Sigmoid colon (tissue), 7 donors: Measurements from ENCODE around the gene GLIPR2. TPM values are rescaled to one million over a fixed set of nuclear protein-coding genes. Genes with fewer than 3 reads are reported as not detected.

Experiments
- DNase-seq: peaks from one replicate; pipeline ENCODE4 v3.0.0-alpha.2; 2019
- H3K27ac ChIP-seq, 4 donors: fragments of 200-600 bp; sonication (generic); one replicate each; pipeline ENCODE4 v1.5.1; 2016 to 2019; ENCODE audit warnings: mild to moderate bottlenecking in 1 of 4
- H3K27me3 ChIP-seq, 3 donors: fragments of 200-600 bp; sonication (generic); one replicate each; pipeline ENCODE4 v1.5.1; 2019; ENCODE audit warnings: mild to moderate bottlenecking in 1 of 3
- H3K36me3 ChIP-seq, 4 donors: fragments of 200-600 bp; sonication (generic); one replicate each; pipeline ENCODE4 v1.5.1; 2016 to 2019
- H3K4me1 ChIP-seq, 4 donors: fragments of 200-600 bp; sonication (generic); one replicate each; pipeline ENCODE4 v1.5.1; 2017 to 2019
- H3K4me3 ChIP-seq, 4 donors: fragments of 200-600 bp; sonication (generic); one replicate each; pipeline ENCODE4 v1.5.1; 2017 to 2019; ENCODE audit warnings: mild to moderate bottlenecking in 2 of 4, moderate library complexity in 1 of 4
- H3K9me3 ChIP-seq, 4 donors: fragments of 200-600 bp in 3 of 4; sonication (generic) in 3 of 4; one replicate each; pipeline versions ENCODE4 v1.5.1 to v1.6.1; 2013 to 2019
- EP300 ChIP-seq, 4 donors: sonication (generic); formaldehyde crosslinking; IDR thresholded peaks; one replicate each; pipeline ENCODE4 v1.6.1; 2017; ENCODE audit warnings: antibody characterized with exemption in 4 of 4
- POLR2A ChIP-seq, 2 donors: fragments of 450-650 bp; IDR thresholded peaks; one replicate each; pipeline ENCODE4 v1.6.1; 2016; ENCODE audit warnings: antibody characterized with exemption in 2 of 2, mild to moderate bottlenecking in 2 of 2, moderate library complexity in 2 of 2
- POLR2AphosphoS5 ChIP-seq, 4 donors: sonication (generic); formaldehyde crosslinking; IDR thresholded peaks; one replicate each; pipeline ENCODE4 v1.6.1; 2017; ENCODE audit warnings: antibody characterized with exemption in 4 of 4
- WGBS, 2 donors: extraction: QIAGEN DNeasy Blood & Tissue Kit; methylation state at CpG; one replicate each; pipeline ENCODE4 v1.1.7; 2013; 5-methylcytosine and 5-hydroxymethylcytosine counted together
- intact Hi-C: fragments of 100-400 bp; cut with DNase I; formaldehyde crosslinking; loops from one replicate; pipeline ENCODE4 v1.15.1; 2023
- polyA plus RNA-seq, 3 donors: library from polyadenylated mRNA; stranded (reverse); fragments of 200-250 nt; gene quantifications; one replicate each; pipeline ENCODE4 v1.2.3, GENCODE V29; 2013
- total RNA-seq, 4 donors: library from RNA; depleted of rRNA; stranded (reverse); fragments of >200 nt; gene quantifications; one replicate each; pipeline ENCODE4 v1.1.0, GENCODE V29; 2016
- TF ChIP-seq, protein P1 (sequence below), 4 experiments: fragments of 450-650 bp in 3 of 4; fragments of 200-600 bp in 1 of 4; IDR thresholded peaks; one replicate each; pipeline ENCODE4 v1.5.1; 2016 to 2019; ENCODE audit warnings: antibody characterized with exemption in 4 of 4, mild to moderate bottlenecking in 3 of 4, moderate library complexity in 2 of 4
- donor health status: healthy with polysubstance abuse.
- donor health status: Bipolar disorder and iron deficiency.
- donor health status: healthy.

The GLIPR2 gene
- total and polyA plus RNA-seq, 7 donors, result 29.8 to 90.6 (median 57.3) TPM

DNA sequence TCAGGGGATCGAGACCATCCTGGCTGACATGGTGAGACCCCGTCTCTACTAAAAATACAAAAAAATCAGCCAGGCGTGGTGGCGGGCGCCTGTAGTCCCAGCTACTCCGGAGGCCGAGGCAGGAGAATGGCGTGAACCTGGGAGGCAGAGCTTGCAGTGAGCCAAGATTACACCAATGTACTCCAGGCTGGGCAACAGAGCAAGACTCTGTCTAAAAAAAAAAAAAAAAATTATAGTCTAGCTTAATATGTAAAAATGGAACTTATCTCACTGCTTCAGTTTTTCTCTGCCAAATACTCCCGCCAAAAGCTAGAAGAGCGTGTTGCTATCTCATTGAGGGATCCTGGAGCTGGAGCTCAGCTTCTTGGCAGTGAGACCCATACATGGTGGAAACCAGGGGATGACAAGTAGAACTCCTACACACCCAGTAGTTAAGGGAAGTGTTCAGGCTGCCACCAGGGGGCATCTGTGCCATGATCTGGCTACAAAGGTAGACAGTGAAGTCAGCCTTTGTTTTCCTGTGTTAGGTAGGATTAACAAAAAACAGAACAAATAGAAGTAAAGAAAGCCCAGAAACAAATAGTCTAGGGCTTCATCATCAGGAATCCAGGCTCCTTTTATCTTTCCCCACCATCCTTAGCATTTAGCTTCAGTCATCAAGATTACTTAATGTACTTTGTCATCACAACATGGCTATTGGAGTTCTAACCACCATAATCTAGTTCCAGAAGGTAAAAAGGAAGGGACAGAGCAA is 33.6 kb upstream of the GLIPR2 start:
- no peak overlapping the region for H3K4me3 ChIP-seq
- no peaks in the 10 kb centered on the region for H3K9me3 ChIP-seq
- intact Hi-C loops, result loop anchor here (1.0 to 5.0 kb wide), 4 partner anchors 32 to 224 kb away; partner anchors contain the start of gene CLTA
- TF ChIP-seq POLR2A (IDR thresholded peaks at IDR 0.05), result no peak
- no peak for TF ChIP-seq EP300 (IDR thresholded peaks at IDR 0.05)
- TF ChIP-seq, protein P1, sequence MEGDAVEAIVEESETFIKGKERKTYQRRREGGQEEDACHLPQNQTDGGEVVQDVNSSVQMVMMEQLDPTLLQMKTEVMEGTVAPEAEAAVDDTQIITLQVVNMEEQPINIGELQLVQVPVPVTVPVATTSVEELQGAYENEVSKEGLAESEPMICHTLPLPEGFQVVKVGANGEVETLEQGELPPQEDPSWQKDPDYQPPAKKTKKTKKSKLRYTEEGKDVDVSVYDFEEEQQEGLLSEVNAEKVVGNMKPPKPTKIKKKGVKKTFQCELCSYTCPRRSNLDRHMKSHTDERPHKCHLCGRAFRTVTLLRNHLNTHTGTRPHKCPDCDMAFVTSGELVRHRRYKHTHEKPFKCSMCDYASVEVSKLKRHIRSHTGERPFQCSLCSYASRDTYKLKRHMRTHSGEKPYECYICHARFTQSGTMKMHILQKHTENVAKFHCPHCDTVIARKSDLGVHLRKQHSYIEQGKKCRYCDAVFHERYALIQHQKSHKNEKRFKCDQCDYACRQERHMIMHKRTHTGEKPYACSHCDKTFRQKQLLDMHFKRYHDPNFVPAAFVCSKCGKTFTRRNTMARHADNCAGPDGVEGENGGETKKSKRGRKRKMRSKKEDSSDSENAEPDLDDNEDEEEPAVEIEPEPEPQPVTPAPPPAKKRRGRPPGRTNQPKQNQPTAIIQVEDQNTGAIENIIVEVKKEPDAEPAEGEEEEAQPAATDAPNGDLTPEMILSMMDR (IDR thresholded peaks at IDR 0.05), result peak; percentile 62 to 87 (median 81)
- peak in 2 of 4 donors; percentile 27 to 29 for TF ChIP-seq POLR2AphosphoS5 (IDR thresholded peaks at IDR 0.05)
- peaks cover 0 to 13% (median 0%) of the 10 kb centered on the region in 4 donors for H3K36me3 ChIP-seq
- peak; percentile 92 for DNase-seq
- no peaks in the 10 kb centered on the region for H3K27me3 ChIP-seq
- WGBS, 2 donors, result 69 to 82% methylated on average over 10 of the region's 10 CpGs
- peak overlapping the region in 2 of 4 donors; percentile 21 to 37 for H3K27ac ChIP-seq
- peaks cover 0 to 4% (median 0%) of the 10 kb centered on the region in 4 donors for H3K4me1 ChIP-seq

DNA sequence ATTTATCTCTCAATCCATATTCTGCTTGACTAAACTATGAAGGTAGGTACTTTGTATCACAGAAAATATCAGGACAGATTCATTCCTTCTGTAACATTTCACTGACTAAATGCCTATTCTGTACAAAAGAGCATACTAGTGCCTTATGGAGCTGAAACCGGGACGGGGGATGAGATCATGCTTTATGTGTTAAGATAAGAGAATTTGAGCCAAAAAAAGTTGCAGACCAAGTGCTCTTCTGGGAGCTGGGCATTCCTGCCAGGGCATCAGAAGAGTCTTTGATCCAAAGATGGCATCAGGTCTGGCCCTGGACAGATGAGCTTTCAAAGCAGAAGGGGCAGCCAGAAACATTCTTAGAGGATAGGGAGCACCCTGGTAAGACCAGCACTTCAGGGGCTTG is 27.5 kb upstream of the GLIPR2 start:
- peaks cover 0 to 42% (median 3%) of the 10 kb centered on the region in 4 donors for H3K36me3 ChIP-seq

DNA sequence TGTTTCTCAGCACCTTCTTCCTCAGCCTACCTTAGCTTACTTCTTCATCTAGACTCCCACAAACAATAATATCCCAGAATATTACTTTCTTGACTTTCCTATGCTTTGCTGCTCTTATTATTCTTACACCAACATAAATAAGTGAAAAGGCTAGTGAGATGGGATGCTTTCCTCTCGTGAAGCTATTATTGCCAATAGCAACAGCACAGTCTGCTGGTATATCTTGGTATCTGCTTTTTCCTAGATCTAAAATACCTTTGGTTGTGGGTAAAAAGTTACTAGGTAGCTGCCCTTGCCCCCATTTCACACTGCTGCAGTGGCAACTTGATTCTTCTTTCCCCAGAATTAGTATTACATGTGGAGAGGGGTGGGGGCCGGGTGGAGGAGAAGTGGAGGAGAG is 26.1 kb upstream of the GLIPR2 start:
- no peak for TF ChIP-seq POLR2AphosphoS5 (IDR thresholded peaks at IDR 0.05)
- no peak for TF ChIP-seq EP300 (IDR thresholded peaks at IDR 0.05)
- TF ChIP-seq, protein P1 (IDR thresholded peaks at IDR 0.05), result no peak
- TF ChIP-seq POLR2A (IDR thresholded peaks at IDR 0.05), result no peak
- Histone ChIP-seq H3K27ac (no peak overlapping the region), H3K4me3 (no peak overlapping the region), H3K9me3 (no peaks in the 10 kb centered on the region), H3K27me3 (no peaks in the 10 kb centered on the region), H3K4me1 (no peaks in the 10 kb centered on the region), H3K36me3 (peaks cover 0 to 35% (median 3%) of the 10 kb centered on the region in 4 donors)
- no peak for DNase-seq
- intact Hi-C loops, result no loop called here
- WGBS, 2 donors, result 76 to 83% methylated on average over 2 of the region's 2 CpGs

More for the DNA sequence above, 27.5 kb upstream of the GLIPR2 start:
- no peak for DNase-seq
- WGBS, 2 donors, result 91 to 92% methylated on average over 2 of the region's 2 CpGs
- intact Hi-C loops, result no loop called here
- Histone ChIP-seq H3K4me1 (no peaks in the 10 kb centered on the region), H3K4me3 (no peak overlapping the region), H3K27me3 (no peaks in the 10 kb centered on the region), H3K27ac (no peak overlapping the region), H3K9me3 (no peaks in the 10 kb centered on the region)
- TF ChIP-seq EP300 (IDR thresholded peaks at IDR 0.05), result no peak
- no peak for TF ChIP-seq POLR2AphosphoS5 (IDR thresholded peaks at IDR 0.05)
- TF ChIP-seq POLR2A (IDR thresholded peaks at IDR 0.05), result no peak

DNA sequence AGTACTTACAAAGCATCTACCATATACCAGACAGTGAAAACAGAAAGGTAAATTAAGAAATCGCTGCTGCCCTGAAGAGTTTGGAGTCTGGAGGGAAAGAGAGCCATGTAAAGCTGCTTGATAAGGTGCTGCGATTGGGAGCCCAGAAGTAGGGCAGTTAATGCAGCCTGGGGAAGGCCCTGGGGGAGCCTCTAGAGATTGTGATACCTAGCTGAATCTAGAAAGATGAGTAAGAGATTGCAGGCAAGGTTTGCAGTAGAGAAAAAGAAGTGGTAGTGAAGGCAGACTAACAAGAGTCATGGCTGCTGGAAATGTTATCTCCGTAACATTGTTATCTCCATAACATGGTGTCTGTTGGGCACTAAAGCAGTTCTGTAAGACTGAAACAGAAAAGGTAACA is 24.0 kb upstream of the GLIPR2 start:
- intact Hi-C loops, result no loop called here
- Histone ChIP-seq H3K4me1 (no peaks in the 10 kb centered on the region), H3K4me3 (no peak overlapping the region), H3K36me3 (peaks cover 0 to 38% (median 3%) of the 10 kb centered on the region in 4 donors), H3K27ac (no peak overlapping the region), H3K9me3 (no peaks in the 10 kb centered on the region), H3K27me3 (no peaks in the 10 kb centered on the region)
- DNase-seq, result no peak
- WGBS, 2 donors, result 96 to 99% methylated on average over 3 of the region's 3 CpGs
- TF ChIP-seq EP300 (IDR thresholded peaks at IDR 0.05) (no peak), POLR2A (IDR thresholded peaks at IDR 0.05) (no peak), POLR2AphosphoS5 (IDR thresholded peaks at IDR 0.05) (no peak)
- TF ChIP-seq, protein P1 (IDR thresholded peaks at IDR 0.05), result no peak

DNA sequence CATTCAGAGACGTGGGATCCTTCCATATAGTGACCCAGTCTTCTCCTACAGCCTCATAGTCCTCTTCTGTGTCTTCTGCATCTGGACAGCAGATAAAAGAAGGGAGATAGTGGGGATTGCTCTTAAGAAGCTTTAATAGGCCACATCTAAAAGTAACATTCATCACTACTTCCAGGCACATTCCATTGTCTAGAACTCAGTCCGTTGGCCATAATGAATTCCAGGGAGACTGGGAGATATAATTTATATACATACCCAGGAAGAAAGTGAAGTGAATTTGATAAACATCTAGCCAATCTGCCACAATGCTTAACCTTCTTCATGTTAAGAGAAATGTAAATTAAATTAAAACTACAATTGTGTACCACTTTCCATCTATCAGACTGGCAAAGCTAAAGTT is 22.5 kb upstream of the GLIPR2 start:
- no peak for DNase-seq
- WGBS, 2 donors, result 83 to 92% methylated on average over 2 of the region's 2 CpGs
- Histone ChIP-seq H3K4me3 (no peak overlapping the region), H3K9me3 (no peaks in the 10 kb centered on the region), H3K4me1 (no peaks in the 10 kb centered on the region), H3K27ac (no peak overlapping the region), H3K27me3 (no peaks in the 10 kb centered on the region), H3K36me3 (peaks cover 0 to 42% (median 4%) of the 10 kb centered on the region in 4 donors)
- intact Hi-C loops, result no loop called here
- no peak for TF ChIP-seq POLR2A (IDR thresholded peaks at IDR 0.05)
- TF ChIP-seq, protein P1 (IDR thresholded peaks at IDR 0.05), result no peak
- TF ChIP-seq POLR2AphosphoS5 (IDR thresholded peaks at IDR 0.05), result no peak
- no peak for TF ChIP-seq EP300 (IDR thresholded peaks at IDR 0.05)
